GM20000 (cell line): ENCODE data around the gene MARS1.

Experiments
- DNase-seq: peaks from one replicate; pipeline ENCODE4 v3.0.0; 2012; ENCODE audit warnings: low spot score
- CTCF ChIP-seq: IDR thresholded peaks from 2 replicates; pipeline ENCODE4 v1.5.1; 2012; ENCODE audit warnings: mild to moderate bottlenecking, control low read depth; ENCODE audit errors: extremely low read depth, missing control alignments

MARS1 gene

DNA sequence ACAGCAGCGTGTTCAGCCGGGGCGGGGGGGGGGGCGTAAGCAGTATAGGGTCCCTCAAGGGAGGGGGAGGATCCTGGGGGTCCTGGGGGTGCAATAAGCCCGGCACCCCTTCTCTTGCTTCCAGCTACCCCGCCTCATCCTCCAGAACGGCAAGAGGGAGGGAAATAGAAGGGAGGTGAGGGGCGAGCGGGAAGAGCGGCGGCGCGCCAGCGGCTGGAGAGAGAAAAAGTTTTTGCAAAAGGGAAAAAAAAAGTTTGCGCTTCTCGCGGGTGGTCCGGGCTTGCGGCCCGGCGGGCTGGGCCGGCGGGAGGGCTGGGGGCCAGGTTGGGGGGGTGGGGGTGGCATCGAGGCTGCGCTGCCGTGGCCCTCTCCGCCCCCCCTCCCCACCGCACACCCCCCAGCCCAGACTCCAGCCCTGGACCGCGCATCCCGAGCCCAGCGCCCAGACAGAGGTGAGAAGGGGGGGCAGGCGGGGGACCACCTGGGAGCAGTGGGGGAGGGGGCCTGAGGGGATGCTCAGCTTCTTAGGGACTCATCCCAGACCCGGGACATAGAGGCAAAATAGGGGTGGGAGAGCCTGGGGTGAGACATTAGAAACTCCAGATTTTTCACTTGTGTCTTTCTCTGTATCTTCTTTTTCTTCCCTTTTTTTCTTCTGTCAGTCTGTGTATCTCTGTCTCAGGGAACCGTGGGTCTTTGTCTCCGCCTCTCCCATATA lies 28.0 kb upstream of the MARS1 start, which contains the start of gene GLI1:
Gene GLI1 (plus strand): TSS at position 36 of the 718 bp plus-strand sequence. CDS start 3,907 bp downstream, outside the sequence.
- TF ChIP-seq CTCF, result no peak
- peak; percentile 71 for DNase-seq

DNA sequence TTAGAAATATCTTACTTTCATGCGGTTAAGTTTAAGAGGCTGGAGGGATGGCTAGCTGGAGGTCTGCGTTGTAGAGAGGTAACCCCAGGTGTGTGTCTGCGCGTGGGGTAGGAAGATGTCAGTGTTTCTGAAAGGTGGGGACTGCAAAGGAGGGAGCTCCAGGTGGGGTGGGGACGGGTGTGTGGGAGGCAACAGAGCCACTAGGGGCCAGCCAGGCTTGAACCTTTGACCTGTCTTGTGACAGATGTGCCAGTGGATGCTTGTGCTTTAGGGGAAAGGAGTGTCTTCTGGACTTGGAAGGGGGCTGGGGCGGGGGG lies 27.4 kb upstream of the MARS1 start:
- TF ChIP-seq CTCF, result no peak
- peak; percentile 60 for DNase-seq

DNA sequence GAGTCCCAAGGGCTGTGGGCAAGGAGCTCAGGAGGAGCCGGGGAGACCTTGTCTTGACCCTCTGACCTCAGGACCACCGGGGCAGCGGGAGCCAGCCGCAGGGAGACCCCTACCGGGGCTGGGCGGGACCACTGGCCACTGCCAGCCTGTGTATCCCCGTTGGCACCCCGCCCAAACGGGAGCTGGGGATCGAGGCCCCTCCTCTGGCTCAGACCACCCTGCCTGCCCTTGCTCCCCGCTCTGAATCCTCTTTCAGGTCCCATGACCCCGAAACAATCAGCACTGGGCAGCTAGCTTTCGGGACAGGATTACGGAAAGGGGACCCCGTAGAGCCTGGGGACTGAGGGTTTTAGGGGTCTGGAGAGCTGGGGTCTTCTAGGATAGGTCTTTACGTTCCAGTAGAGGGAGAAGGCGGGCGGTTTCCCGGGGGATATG lies 27.0 kb upstream of the MARS1 start:
- DNase-seq, result no peak
- no peak for TF ChIP-seq CTCF

DNA sequence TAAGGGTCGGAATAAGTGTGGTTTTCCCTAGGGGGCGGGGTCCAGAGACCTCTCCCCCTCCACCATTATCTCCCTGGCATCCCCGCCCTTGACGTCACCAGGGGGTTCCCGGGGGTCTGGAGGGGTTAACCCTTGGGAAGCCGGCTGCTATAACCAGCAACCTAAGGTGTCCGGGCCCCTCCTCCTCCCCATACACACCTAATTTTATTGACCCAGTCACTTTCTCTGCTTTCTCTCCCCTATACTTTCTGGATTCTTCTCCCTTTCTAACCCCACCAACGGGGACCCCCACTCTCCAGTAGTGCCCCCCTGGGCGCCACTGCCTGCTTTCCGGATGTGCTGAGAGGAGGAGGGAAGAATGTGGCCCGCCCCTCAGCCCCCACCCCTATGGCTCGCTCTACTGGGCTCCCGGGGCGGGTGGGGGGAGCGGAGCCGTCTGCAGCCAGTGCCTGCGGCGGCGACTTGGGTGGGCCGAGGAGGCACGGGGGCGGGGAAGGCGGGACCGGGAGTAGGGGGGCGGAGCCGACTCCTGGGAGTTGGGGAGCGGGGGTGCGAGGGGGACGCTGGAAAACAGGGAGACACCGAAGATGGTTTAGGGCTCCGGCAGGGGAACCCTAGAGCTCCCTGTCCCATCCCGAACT lies 26.5 kb upstream of the MARS1 start:
- peak; percentile 70 for DNase-seq
- TF ChIP-seq CTCF, result no peak

GRCh38 chr12:57461917-57462250 lies 26.0 kb upstream of the MARS1 start:
- peak; percentile 56 for DNase-seq

GRCh38 chr12:57462251-57462911 lies 25.5 kb upstream of the MARS1 start:
- TF ChIP-seq CTCF, result peak; percentile 95

More at GRCh38 chr12:57461917-57462250, 26.0 kb upstream of the MARS1 start:
- TF ChIP-seq CTCF, result no peak

DNA sequence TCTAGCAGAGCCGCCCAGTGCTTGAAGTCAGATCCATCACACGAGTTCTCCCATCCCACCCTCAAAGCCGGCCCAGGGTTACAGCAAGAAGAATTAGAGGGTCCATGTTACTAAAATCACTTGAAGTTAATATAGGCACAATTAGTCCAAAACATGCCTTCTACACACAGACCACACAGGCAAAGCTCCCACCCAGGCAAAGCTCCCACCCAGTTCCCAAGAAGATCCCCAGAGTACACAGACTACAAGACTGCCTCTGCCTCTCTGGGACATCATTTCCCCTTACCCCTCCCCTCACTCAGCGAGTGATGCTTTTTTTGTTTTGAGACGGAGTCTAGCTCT lies 25.0 kb upstream of the MARS1 start:
- TF ChIP-seq CTCF, result no peak
- DNase-seq, result no peak

More at GRCh38 chr12:57462251-57462911, 25.5 kb upstream of the MARS1 start:
- DNase-seq, result peak; percentile 94
